Measurements from ENCODE around the gene VCL.
A peak's percentile ranks its signal among the peaks of the same experiment; 100 is the strongest.

VCL gene

DNA sequence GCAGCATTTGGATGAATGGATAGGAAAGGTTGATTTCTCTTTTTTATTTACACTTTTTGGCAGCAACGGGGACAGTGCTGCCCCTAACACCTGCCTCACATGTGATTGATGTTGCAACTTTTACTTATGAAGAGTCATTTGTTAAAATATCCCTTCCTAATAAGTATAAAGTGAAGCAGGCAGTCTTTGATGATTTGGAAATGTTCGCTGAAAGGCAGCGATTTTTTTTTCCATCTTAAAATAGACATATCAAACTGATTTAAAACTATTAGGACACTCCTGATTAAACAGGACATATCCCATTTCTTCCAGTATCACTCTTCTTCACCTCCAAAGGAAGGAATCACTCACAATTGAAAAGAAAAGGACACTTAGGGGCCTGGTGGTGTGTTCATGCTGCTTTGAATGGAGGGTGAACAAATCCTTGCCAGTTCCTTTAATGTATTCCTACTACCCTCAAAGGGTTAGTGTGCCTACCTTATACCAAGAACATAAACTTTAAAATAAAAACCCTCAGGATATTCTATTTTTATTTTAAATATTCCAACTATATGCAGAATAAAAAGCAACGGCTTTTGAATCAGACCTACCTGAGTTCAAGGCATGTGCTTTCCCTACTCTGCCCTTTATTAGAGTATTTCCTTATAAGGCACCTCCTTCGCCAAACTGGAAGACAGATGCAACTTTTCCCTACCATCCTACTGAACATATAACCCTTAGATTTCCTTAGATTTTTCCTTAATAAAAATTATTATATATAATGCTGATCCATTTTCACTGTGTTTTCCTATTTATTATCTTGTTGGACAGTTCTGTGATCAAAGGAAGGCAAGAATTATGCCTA is 154.2 kb downstream of the VCL start:
- H3K4me1 ChIP-seq (ENCODE audit: insufficient read depth, poor library complexity, severe bottlenecking) = peaks cover 16% of the 10 kb centered on the region
- H3K27me3 ChIP-seq (ENCODE audit: insufficient read depth, poor library complexity, severe bottlenecking) = no peaks in the 10 kb centered on the region
- peak overlapping the region; percentile 76 for H3K27ac ChIP-seq (ENCODE audit: poor library complexity, severe bottlenecking)
- TF ChIP-seq CTCF (IDR thresholded peaks at IDR 0.05; ENCODE audit: poor library complexity, severe bottlenecking) = no peak
- H3K9me3 ChIP-seq (ENCODE audit: severe bottlenecking) = no peaks in the 10 kb centered on the region
- DNase-seq (ENCODE audit: low spot score) (no peak), ATAC-seq (ENCODE audit: low read depth) (no peak)
- H3K4me3 ChIP-seq (ENCODE audit: severe bottlenecking) = peak overlapping the region; percentile 90
- peaks cover 10% of the 10 kb centered on the region for H3K36me3 ChIP-seq (ENCODE audit: low read depth)

DNA sequence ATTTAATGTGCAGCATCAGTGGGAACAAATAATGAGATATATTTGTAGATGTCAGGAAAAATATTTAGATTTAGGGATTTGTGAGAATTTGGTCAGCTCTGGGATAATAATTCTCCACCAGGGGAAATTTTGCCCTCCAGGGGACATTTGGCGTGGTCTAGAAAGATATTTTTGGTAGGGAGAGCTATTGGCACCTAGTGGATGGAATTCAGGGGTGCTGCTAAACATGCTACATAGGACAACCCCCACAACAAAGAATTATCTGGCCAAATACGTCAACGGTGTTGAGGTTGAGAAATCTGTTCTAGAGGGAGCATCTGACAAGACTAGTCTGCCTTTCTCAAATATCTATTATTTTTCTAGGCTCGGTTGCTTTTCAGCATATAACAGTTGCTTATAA is 155.2 kb downstream of the VCL start:
- TF ChIP-seq CTCF (IDR thresholded peaks at IDR 0.05; ENCODE audit: poor library complexity, severe bottlenecking) = peak; percentile 81
- H3K4me3 ChIP-seq (ENCODE audit: severe bottlenecking) = peak overlapping the region; percentile 90

GRCh38 chr10:74153676-74154075 is 155.8 kb downstream of the VCL start:
- H3K4me1 ChIP-seq (ENCODE audit: insufficient read depth, poor library complexity, severe bottlenecking) = peaks cover 16% of the 10 kb centered on the region
- ATAC-seq (ENCODE audit: low read depth) (no peak), DNase-seq (ENCODE audit: low spot score) (no peak)
- H3K4me3 ChIP-seq (ENCODE audit: severe bottlenecking) = peak overlapping the region; percentile 90
- H3K27me3 ChIP-seq (ENCODE audit: insufficient read depth, poor library complexity, severe bottlenecking) = no peaks in the 10 kb centered on the region
- no peak for TF ChIP-seq CTCF (IDR thresholded peaks at IDR 0.05; ENCODE audit: poor library complexity, severe bottlenecking)
- H3K36me3 ChIP-seq (ENCODE audit: low read depth) = no peaks in the 10 kb centered on the region
- H3K9me3 ChIP-seq (ENCODE audit: severe bottlenecking) = no peaks in the 10 kb centered on the region
- peak overlapping the region; percentile 76 for H3K27ac ChIP-seq (ENCODE audit: poor library complexity, severe bottlenecking)

More for the DNA sequence above, 155.2 kb downstream of the VCL start:
- no peaks in the 10 kb centered on the region for H3K27me3 ChIP-seq (ENCODE audit: insufficient read depth, poor library complexity, severe bottlenecking)
- H3K4me1 ChIP-seq (ENCODE audit: insufficient read depth, poor library complexity, severe bottlenecking) = peaks cover 16% of the 10 kb centered on the region
- DNase-seq (ENCODE audit: low spot score) (no peak), ATAC-seq (ENCODE audit: low read depth) (peak; percentile 41)
- no peaks in the 10 kb centered on the region for H3K9me3 ChIP-seq (ENCODE audit: severe bottlenecking)
- H3K36me3 ChIP-seq (ENCODE audit: low read depth) = peaks cover under 1% of the 10 kb centered on the region; the same call in 1 of the 2 replicates
- peak overlapping the region; percentile 76 for H3K27ac ChIP-seq (ENCODE audit: poor library complexity, severe bottlenecking)

DNA sequence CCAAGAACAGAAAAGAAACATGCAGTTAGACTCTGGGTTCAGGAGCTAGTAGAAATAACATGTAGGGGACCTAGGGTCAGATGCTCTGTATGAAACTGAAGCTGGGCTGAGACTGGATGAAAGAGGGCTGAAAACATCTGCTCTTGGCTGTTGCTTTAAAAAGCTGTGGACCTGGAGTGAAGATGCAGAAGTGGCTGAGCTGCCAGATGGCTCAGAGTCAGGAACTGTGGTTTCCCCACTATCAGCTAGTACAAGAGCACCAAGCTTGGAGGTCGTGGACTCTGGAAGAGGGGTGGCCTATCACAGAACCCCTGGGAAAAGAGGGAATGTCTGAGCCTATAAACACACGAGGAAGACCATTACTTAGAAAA is 159.0 kb downstream of the VCL start:
- Histone ChIP-seq H3K27me3 (ENCODE audit: insufficient read depth, poor library complexity, severe bottlenecking) (no peaks in the 10 kb centered on the region), H3K4me1 (ENCODE audit: insufficient read depth, poor library complexity, severe bottlenecking) (peaks cover 16% of the 10 kb centered on the region), H3K4me3 (ENCODE audit: severe bottlenecking) (no peak overlapping the region), H3K36me3 (ENCODE audit: low read depth) (no peaks in the 10 kb centered on the region; the same call in 1 of the 2 replicates), H3K9me3 (ENCODE audit: severe bottlenecking) (no peaks in the 10 kb centered on the region), H3K27ac (ENCODE audit: poor library complexity, severe bottlenecking) (no peak overlapping the region)
- DNase-seq (ENCODE audit: low spot score) (no peak), ATAC-seq (ENCODE audit: low read depth) (no peak)
- no peak for TF ChIP-seq CTCF (IDR thresholded peaks at IDR 0.05; ENCODE audit: poor library complexity, severe bottlenecking)

- H3K27me3 ChIP-seq (ENCODE audit: insufficient read depth, poor library complexity, severe bottlenecking) = no peaks in the 10 kb centered on the region
- H3K27ac ChIP-seq (ENCODE audit: poor library complexity, severe bottlenecking) = no peak overlapping the region
- H3K4me1 ChIP-seq (ENCODE audit: insufficient read depth, poor library complexity, severe bottlenecking) = no peaks in the 10 kb centered on the region
- no peak overlapping the region for H3K4me3 ChIP-seq (ENCODE audit: severe bottlenecking)
- DNase-seq (ENCODE audit: low spot score) = no peak
- TF ChIP-seq CTCF (IDR thresholded peaks at IDR 0.05; ENCODE audit: poor library complexity, severe bottlenecking) = no peak
- no peaks in the 10 kb centered on the region for H3K9me3 ChIP-seq (ENCODE audit: severe bottlenecking)
- ATAC-seq (ENCODE audit: low read depth) = no peak
- no peaks in the 10 kb centered on the region; the same call in 1 of the 2 replicates for H3K36me3 ChIP-seq (ENCODE audit: low read depth)
These were observed 162.1 kb downstream of the VCL start for GRCh38 chr10:74160013-74160412.
